Stimulated activated CD8-positive, alpha-beta memory T cell treated with anti-CD3 and anti-CD28 coated beads, Interleukin-12 subunit alpha, Interleukin-12 subunit beta, amount 100 ng/mL, for 24 hours (primary cell): ENCODE measurements around the gene BRMS1L.
"Not testable (repeated sequence)": the region's sequence is repeated elsewhere in the genome, so short reads cannot be mapped to it uniquely, and the experiment has no call there.

Experiments used
- DNase-seq: peaks from one replicate; pipeline ENCODE4 v3.0.0-alpha.2; 2020; ENCODE audit errors: extremely low read depth

The BRMS1L gene

GRCh38 chr14:35821564-35822411, 4.3 kb upstream of the BRMS1L start:
- DNase-seq, result no peak

GRCh38 chr14:35822501-35822900, 3.6 kb upstream of the BRMS1L start:
- no peak for DNase-seq

GRCh38 chr14:35824446-35825165, 1.5 kb upstream of the BRMS1L start:
- not testable (repeated sequence) for DNase-seq

GRCh38 chr14:35825968-35826217, 245 bp upstream of the BRMS1L start:
- no peak for DNase-seq

GRCh38 chr14:35826952-35827416, 846 bp downstream of the BRMS1L start:
- DNase-seq, result no peak

GRCh38 chr14:35827678-35828472, 1.7 kb downstream of the BRMS1L start:
- DNase-seq, result no peak

- no peak for DNase-seq
These were observed 3.3 kb downstream of the BRMS1L start for GRCh38 chr14:35829449-35829848.

GRCh38 chr14:35835208-35835982, 9.3 kb downstream of the BRMS1L start:
- no peak for DNase-seq

GRCh38 chr14:35841704-35842103, 15.6 kb downstream of the BRMS1L start:
- DNase-seq, result not testable (repeated sequence)

GRCh38 chr14:35842245-35842644, 16.1 kb downstream of the BRMS1L start:
- DNase-seq, result not testable (repeated sequence)

- DNase-seq, result no peak
These were observed 18.4 kb downstream of the BRMS1L start for GRCh38 chr14:35844494-35844893.

GRCh38 chr14:35847636-35848035, 21.5 kb downstream of the BRMS1L start:
- no peak for DNase-seq

- no peak for DNase-seq
These were observed 23.0 kb downstream of the BRMS1L start for GRCh38 chr14:35849122-35849521.

- DNase-seq, result no peak
These were observed 25.7 kb downstream of the BRMS1L start for GRCh38 chr14:35851823-35852222.

GRCh38 chr14:35853225-35853624, 27.1 kb downstream of the BRMS1L start:
- DNase-seq, result no peak

- DNase-seq, result no peak
These were observed 28.6 kb downstream of the BRMS1L start for GRCh38 chr14:35854696-35855270.

GRCh38 chr14:35855876-35856481, 29.8 kb downstream of the BRMS1L start:
- DNase-seq, result no peak

- DNase-seq, result no peak
These were observed 32.5 kb downstream of the BRMS1L start for GRCh38 chr14:35858521-35859209.

GRCh38 chr14:35861204-35861868, 35.2 kb downstream of the BRMS1L start:
- DNase-seq, result no peak
